Measurements from ENCODE around the gene MYO9B.

Gene MYO9B

DNA sequence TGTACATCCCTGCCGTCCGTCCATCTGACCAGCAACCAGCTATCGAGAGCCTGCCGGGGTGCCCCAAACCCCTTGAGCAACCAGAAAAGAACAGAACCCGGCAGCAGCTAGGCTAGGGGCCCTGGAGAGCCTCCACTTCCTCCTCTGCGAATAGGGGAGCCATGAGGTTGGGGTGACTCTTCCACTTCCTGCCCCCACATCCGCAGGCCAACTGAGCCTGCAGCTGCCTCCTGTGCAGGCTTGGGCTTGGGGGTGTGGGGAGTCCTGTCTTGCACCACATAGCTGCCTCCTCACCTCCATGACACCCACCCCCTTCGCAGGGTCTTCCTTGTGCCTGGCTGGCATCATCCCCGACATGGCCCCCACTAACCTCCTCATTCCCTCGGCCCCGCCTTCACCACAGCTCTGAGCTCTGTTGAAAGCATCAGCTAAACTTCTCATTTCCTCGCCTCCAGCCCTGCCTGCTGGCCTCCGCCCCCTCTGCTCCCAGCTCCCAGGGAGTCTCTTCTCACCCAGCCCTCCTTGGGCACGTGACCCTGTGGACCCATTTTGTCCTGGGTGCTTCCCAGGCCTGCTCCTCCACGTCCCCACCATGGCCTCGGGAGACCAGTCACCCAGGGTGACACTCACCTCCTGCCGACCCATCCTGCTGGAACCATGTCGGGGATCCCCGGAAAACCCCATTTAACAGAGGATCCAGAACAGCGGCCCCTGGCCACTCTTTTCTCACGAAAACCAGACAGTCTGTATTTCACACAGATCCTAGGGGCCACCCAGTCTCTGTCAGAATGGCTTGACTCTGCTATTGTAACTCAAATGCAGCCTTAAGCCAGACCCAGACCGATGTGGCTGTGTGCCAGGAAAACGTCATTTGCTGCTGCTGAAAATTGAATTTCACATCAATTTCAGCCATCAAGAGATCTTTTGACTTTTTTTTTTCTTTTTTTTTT is 50.4 kb downstream of the MYO9B start:
- H3K4me3 ChIP-seq (ENCODE audit: low read depth, low read length), result peak overlapping the region; percentile 53
- DNase-seq (ENCODE audit: low read depth), result peak; percentile 94
- TF ChIP-seq, protein P1, sequence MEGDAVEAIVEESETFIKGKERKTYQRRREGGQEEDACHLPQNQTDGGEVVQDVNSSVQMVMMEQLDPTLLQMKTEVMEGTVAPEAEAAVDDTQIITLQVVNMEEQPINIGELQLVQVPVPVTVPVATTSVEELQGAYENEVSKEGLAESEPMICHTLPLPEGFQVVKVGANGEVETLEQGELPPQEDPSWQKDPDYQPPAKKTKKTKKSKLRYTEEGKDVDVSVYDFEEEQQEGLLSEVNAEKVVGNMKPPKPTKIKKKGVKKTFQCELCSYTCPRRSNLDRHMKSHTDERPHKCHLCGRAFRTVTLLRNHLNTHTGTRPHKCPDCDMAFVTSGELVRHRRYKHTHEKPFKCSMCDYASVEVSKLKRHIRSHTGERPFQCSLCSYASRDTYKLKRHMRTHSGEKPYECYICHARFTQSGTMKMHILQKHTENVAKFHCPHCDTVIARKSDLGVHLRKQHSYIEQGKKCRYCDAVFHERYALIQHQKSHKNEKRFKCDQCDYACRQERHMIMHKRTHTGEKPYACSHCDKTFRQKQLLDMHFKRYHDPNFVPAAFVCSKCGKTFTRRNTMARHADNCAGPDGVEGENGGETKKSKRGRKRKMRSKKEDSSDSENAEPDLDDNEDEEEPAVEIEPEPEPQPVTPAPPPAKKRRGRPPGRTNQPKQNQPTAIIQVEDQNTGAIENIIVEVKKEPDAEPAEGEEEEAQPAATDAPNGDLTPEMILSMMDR (IDR thresholded peaks at IDR 0.05; ENCODE audit: insufficient read depth, low read depth, low read length, missing control alignments), result no peak

DNA sequence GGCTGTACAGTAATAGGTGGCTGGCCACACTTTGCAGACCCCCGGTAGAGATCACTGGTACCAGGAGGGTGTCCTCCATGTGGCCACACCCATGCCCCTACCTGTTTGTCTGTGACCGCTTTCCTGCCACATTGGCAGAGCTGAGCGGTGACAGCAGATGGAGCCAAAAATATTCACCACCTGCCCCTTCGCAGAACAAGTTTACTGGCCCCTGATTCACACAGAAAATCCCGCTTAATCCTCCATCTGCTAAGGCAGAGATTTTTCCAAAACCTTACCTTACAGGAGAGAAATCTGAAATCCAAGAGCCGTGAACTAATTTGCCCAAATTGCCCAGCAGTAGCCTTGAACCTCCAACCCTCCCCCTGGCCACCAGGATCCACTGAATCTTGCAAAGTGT is 52.1 kb downstream of the MYO9B start:
- no peak overlapping the region for H3K4me3 ChIP-seq (ENCODE audit: low read depth, low read length)
- no peak for DNase-seq (ENCODE audit: low read depth)
- TF ChIP-seq, protein P1 (IDR thresholded peaks at IDR 0.05; ENCODE audit: insufficient read depth, low read depth, low read length, missing control alignments), result no peak

DNA sequence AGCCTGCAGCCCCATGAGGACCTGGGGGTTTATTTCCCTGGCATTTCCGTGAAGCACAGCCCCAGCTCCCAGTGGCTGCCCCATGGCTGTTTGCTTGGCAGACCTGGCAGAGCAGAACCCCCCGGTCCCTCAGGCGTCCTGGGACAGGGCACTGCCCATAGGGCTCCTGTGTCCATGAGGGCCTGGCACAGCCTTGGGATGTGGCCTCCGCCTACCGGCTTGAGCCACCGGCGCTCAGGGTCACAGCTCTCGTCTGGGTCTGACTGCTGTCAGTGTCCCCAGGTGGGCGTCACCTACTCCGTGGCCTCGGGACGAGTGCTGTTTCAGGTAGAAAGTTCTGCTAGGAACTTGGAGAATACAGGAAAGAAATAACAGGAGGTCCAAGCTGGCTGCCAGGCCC is 52.8 kb downstream of the MYO9B start:
- TF ChIP-seq, protein P1 (IDR thresholded peaks at IDR 0.05; ENCODE audit: insufficient read depth, low read depth, low read length, missing control alignments), result no peak
- DNase-seq (ENCODE audit: low read depth), result no peak
- H3K4me3 ChIP-seq (ENCODE audit: low read depth, low read length), result no peak overlapping the region

DNA sequence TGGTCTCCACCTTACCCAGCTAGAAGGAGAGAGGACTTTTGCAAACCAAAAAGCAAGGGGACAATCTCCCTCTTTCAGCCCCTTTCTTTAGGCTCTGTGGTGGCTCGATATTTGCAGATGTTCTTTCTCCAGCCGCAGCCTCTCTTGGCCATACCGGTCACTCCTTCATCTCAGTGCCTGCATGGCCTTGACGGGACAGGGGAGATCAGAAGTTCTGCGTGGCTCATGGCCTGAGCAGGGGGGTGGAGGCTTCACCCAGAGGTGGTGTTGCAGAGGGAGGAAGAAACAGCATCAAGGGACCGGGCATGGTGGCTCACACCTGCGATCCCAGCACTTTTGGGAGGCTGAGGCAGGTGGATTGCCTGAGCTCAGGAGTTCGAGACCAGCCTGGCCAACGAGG is 53.2 kb downstream of the MYO9B start:
- TF ChIP-seq, protein P1 (IDR thresholded peaks at IDR 0.05; ENCODE audit: insufficient read depth, low read depth, low read length, missing control alignments), result no peak
- DNase-seq (ENCODE audit: low read depth), result no peak
- H3K4me3 ChIP-seq (ENCODE audit: low read depth, low read length), result no peak overlapping the region

DNA sequence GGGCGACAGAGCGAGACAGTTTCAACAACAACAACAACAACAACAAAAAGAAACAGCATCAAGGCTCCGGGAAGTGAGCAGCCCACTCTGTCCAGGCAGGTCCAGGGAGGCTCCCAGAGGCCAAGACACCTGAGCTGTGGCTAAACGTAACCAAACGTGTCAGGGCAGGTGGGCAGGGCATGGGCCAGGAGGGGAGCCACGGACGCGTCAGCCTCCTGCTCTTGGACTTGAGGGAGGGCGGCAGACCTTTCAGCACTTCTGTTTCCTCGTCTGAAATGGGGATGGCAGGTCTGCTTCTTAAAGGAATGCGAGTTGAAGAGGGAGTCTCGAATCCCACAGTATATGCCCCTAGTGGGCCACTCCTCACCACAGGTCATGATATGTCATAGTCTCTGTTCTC is 53.8 kb downstream of the MYO9B start:
- no peak overlapping the region for H3K4me3 ChIP-seq (ENCODE audit: low read depth, low read length)
- TF ChIP-seq, protein P1 (IDR thresholded peaks at IDR 0.05; ENCODE audit: insufficient read depth, low read depth, low read length, missing control alignments), result no peak
- DNase-seq (ENCODE audit: low read depth), result no peak

DNA sequence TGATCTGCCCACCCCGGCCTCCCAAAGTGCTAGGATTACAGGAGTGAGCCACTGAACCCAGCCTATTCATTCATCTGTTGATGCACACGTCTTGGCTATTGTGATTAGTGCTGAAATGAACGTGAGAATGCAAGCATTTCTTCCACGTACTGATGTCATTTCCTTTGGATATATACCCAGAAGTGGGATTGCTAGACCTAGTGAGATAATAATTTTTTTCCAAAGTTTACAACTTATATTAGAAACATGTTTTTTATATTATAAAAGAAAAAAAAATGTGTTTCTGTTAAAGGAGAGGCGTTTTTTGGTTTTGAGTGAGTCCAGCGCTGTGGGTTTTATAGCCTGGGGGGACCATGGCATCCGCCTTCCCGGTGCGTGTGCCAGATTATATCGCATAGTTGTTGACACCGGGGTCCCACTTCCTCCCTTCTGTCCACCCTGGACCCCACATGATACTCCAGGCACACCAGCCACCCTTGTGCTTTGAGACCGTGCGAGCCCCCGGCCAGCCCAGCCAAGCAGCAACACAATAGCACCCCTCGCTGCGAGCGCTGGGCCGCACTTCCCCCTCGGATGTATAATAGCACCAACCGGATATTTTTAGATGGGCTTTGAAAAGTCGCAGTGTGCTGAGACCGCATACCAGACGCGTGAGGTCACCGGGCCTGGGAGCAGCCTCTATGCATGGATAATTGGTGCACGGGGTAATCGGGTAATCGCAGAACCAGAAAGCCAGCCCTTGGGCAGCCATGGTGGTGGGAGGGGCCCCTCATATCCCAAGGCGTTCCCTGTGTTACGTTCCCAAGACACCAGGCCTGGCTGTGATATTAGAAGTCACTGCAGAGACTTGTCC is 59.6 kb downstream of the MYO9B start:
- TF ChIP-seq, protein P1 (IDR thresholded peaks at IDR 0.05; ENCODE audit: insufficient read depth, low read depth, low read length, missing control alignments), result peak; percentile 21
- peak; percentile 92 for DNase-seq (ENCODE audit: low read depth)
- H3K4me3 ChIP-seq (ENCODE audit: low read depth, low read length), result peak overlapping the region; percentile 39

All from GM12865 (cell line).